Mesothelial cell of epicardium (in vitro differentiated cells): Measurements from ENCODE around the gene STK32B. TPM values are rescaled to one million over a fixed set of nuclear protein-coding genes. Genes with fewer than 3 reads are reported as not detected.

ENCODE experiments used
- DNase-seq, 2 experiments: peaks; one replicate each; pipeline ENCODE4 v3.0.0; 2021; ENCODE audit warnings: low spot score in 2 of 2; ENCODE audit not compliant: unreplicated experiment in 2 of 2
- H3K27ac Mint-ChIP-seq: 2 replicates; pipeline ENCODE4 v1.8.0; 2021; ENCODE audit warnings: mixed read lengths
- H3K27me3 Mint-ChIP-seq: 2 replicates; pipeline ENCODE4 v1.8.0; 2021; ENCODE audit warnings: low read depth, mixed read lengths
- H3K36me3 Mint-ChIP-seq: 2 replicates; pipeline ENCODE4 v1.8.0; 2021; ENCODE audit warnings: mixed read lengths
- H3K4me1 Mint-ChIP-seq: 2 replicates; pipeline ENCODE4 v1.8.0; 2021; ENCODE audit warnings: mixed read lengths
- H3K4me3 Mint-ChIP-seq: 2 replicates; pipeline ENCODE4 v1.8.0; 2021; ENCODE audit warnings: mild to moderate bottlenecking, moderate library complexity, mixed read lengths
- H3K9me3 Mint-ChIP-seq: 2 replicates; pipeline ENCODE4 v1.8.0; 2021; ENCODE audit warnings: mixed read lengths
- CTCF ChIP-seq: fragments of 200-600 bp; sonication (generic); IDR thresholded peaks from one replicate; pipeline ENCODE4 v1.5.0; 2021; ENCODE audit warnings: antibody characterized with exemption; ENCODE audit not compliant: unreplicated experiment
- total RNA-seq: library from RNA; stranded (reverse); gene quantifications from 3 replicates; pipeline ENCODE4 v1.2.1, GENCODE V29; 2021

The STK32B gene
- total RNA-seq, 1 donor from 2014 or later: 0.96 TPM

DNA sequence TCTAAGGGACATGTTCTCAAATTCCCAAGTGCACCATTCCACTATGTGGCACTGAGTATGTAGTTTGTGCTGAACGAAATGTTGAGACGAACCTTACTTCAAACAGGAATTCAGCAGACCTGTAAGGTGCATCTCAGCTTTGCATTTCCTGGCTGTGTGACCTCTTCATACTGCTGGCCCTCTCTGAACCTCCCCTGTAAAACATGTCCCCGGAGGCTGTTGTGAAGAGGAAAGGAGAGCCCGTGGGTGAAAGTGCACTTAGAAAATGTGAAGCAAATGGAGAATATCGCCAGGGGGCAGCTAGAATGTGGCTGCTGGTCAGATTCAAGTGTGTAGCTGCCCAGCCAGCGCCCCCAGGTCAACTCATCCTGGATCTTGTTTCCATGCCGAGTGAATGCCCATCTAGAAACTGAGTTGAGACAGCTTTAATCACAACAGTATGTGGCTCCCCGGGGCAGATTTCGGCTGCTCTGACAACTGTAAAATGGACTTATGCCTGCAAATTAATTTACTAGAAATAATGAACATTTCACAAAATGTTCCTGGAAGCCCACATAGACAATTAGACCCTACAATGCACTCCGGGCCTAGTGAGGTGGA is 393.7 kb downstream of the STK32B start:
- no peaks in the 10 kb centered on the region for H3K4me1 Mint-ChIP-seq

GRCh38 chr4:5446595-5447226 is 395.4 kb downstream of the STK32B start:
- DNase-seq: no peak
- H3K9me3 Mint-ChIP-seq: no peaks in the 10 kb centered on the region
- TF ChIP-seq CTCF: no peak
- H3K4me3 Mint-ChIP-seq: no peak overlapping the region
- no peaks in the 10 kb centered on the region for H3K36me3 Mint-ChIP-seq
- no peaks in the 10 kb centered on the region for H3K4me1 Mint-ChIP-seq
- H3K27ac Mint-ChIP-seq: no peak overlapping the region
- no peaks in the 10 kb centered on the region for H3K27me3 Mint-ChIP-seq

More for the DNA sequence above, 393.7 kb downstream of the STK32B start:
- no peaks in the 10 kb centered on the region for H3K9me3 Mint-ChIP-seq
- no peak overlapping the region for H3K27ac Mint-ChIP-seq
- H3K36me3 Mint-ChIP-seq: no peaks in the 10 kb centered on the region
- no peaks in the 10 kb centered on the region for H3K27me3 Mint-ChIP-seq
- no peak overlapping the region for H3K4me3 Mint-ChIP-seq
- no peak for TF ChIP-seq CTCF
- DNase-seq: no peak

- DNase-seq: no peak
- Mint-ChIP-seq H3K27me3 (peaks cover 2% of the 10 kb centered on the region), H3K4me1 (no peaks in the 10 kb centered on the region), H3K27ac (no peak overlapping the region), H3K9me3 (no peaks in the 10 kb centered on the region), H3K4me3 (no peak overlapping the region), H3K36me3 (no peaks in the 10 kb centered on the region)
- no peak for TF ChIP-seq CTCF
These were observed 396.5 kb downstream of the STK32B start for GRCh38 chr4:5447755-5448154.

DNA sequence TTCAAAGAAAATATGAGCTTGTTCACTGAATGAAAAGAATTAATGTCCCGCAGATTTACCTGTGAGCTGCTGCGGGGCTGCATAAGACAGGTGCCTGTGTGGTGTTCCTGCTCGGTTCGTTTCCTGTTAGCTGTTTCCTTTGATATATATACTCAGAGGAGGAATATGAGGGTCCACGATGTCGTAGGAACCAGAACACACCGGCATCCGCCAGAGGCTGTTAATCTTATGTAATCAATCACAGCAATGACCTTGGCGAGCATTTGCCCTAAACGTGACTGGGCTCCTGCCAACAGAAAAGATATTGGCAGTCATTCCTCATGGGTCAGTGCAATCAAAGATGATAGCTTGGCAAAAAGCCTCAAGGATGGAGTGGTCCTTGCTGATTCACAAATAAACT is 396.9 kb downstream of the STK32B start:
- Mint-ChIP-seq H3K36me3 (no peaks in the 10 kb centered on the region), H3K27ac (no peak overlapping the region), H3K9me3 (no peaks in the 10 kb centered on the region), H3K4me3 (no peak overlapping the region), H3K27me3 (peaks cover 6% of the 10 kb centered on the region), H3K4me1 (no peaks in the 10 kb centered on the region)
- TF ChIP-seq CTCF: no peak
- DNase-seq: no peak

- H3K27ac Mint-ChIP-seq: no peak overlapping the region
- no peaks in the 10 kb centered on the region for H3K4me1 Mint-ChIP-seq
- no peak overlapping the region for H3K4me3 Mint-ChIP-seq
- H3K9me3 Mint-ChIP-seq: no peaks in the 10 kb centered on the region
- no peak for DNase-seq
- TF ChIP-seq CTCF: no peak
- H3K36me3 Mint-ChIP-seq: no peaks in the 10 kb centered on the region
- peaks cover 22% of the 10 kb centered on the region for H3K27me3 Mint-ChIP-seq
These were observed 400.0 kb downstream of the STK32B start for GRCh38 chr4:5451243-5451642.
